GM12873 (cell line): ENCODE measurements around the gene CCN5.

ENCODE experiments used
- CTCF ChIP-seq: IDR thresholded peaks from 2 replicates; pipeline ENCODE4 v1.5.1; 2012; ENCODE audit warnings: low read depth, mild to moderate bottlenecking, moderate library complexity, low read length, control low read depth; ENCODE audit not compliant: insufficient read depth; ENCODE audit errors: missing control alignments

Gene CCN5

GRCh38 chr20:44750081-44750805 is 35.1 kb downstream of the CCN5 start:
- peak; percentile 0 for TF ChIP-seq CTCF

DNA sequence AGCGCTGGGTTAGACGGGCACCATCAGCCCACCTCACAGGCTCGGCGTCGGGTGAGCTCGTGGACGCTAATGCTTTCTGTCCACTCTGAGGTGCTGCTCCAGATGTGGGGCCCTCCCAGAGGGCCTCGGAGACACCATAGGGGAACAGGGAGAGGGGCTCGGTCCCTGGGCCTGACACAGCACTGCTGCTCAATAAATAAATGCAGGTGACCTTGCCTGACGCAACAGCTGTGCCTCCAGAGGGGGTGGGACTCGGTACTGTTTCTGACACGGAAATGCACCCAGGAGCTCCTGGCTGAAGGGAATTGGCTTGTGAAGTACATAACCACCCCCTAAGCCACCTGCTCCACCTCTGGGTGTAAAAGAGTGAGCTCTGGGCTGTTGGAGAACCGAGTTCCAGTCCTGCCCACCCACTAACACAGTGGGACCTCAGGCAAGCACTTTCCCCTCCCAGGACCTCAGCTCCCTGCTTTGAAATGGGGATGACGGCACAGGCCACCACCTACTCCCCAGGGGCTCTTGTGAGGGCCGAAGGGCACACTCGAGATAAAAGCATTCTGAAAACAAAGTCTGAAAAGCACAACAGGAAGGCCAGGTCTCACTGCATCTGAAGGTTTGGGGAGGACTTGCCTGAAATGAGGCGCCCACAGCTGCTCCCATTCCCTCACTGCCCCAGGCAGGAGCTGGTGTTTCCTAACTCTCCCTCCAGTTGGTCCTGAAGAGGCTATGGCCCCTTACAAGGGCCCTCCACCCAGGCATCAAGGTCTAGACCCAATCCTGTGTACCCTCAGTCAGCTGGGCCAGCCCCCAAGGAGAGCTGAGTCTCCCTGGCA is 37.1 kb downstream of the CCN5 start:
- no peak for TF ChIP-seq CTCF

GRCh38 chr20:44754554-44754953 is 39.4 kb downstream of the CCN5 start:
- TF ChIP-seq CTCF, result no peak

- no peak for TF ChIP-seq CTCF
These were observed 41.0 kb downstream of the CCN5 start for GRCh38 chr20:44756011-44756688.

DNA sequence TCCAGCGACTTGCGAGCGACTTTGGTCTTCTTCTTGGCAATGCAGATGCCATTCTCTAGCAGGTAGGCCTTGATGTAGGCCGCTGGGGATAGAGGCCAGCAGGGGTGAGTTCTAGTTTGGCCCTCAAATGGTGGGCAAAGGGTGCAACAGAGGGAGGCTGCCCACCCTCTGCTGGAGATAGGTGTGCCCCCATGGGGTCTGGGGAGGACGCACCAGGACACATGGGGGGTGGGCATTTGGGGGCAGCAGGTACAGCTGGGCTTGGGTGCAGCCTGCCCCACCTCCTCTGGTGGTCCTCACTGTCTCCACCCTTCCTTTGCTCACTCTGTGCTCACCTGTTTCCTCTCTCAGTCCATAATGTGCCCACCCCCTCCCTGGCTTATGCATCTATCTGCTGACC is 41.8 kb downstream of the CCN5 start:
- no peak for TF ChIP-seq CTCF

DNA sequence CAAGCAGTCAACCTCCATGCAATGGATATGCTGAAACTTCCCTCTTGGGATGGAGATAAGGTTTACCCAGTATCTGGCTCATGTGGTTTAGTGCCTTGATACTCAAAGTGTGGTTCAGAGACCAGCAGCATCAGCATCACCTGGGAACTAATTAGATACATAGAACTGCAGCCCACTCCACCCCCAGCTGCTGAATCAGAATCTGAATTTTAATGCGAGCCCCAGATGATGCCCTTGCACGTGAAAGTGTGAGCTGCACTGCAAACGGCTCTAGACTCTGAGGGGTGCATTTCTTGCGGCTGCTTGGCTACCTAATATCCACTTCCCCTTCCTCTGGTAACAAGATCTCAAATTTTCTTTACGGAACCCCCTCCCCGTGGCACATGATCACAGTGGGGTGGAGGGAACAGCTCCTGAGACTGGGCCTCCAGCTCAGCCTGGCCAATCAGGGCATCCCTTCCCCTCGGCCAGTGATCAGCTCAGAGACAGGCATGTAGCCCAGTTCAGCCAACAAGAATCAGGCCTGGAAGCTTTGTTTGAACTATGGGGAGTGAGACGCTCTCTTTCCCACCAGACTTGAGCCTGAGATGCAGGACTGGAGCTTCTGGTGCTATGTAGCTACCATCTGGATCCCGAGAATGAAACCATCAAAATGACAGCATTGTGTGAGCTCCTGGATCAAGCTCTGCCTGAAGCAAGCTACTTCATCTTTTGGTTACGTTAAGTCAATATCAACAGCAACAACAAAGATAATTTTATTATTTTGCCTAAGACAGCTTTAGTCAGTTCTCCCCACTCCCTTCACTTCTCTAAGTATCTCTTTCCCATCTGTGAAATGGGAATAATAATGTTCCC is 43.3 kb downstream of the CCN5 start:
- no peak for TF ChIP-seq CTCF
